GM19452 (cell line): ENCODE measurements around the gene CCDC57.
"Not testable (repeated sequence)": the region's sequence is repeated elsewhere in the genome, so short reads cannot be mapped to it uniquely, and the experiment has no call there.

Source experiments
- ATAC-seq: cut with Tn5 transposase; IDR thresholded peaks from one replicate; pipeline ENCODE4 v1.9.1; 2021; ENCODE audit not compliant: unreplicated experiment

Gene CCDC57

GRCh38 chr17:82156284-82156925 lies 56.2 kb downstream of the CCDC57 start:
- ATAC-seq, result no peak

GRCh38 chr17:82155606-82156005 lies 57.0 kb downstream of the CCDC57 start:
- ATAC-seq, result no peak

GRCh38 chr17:82154881-82155331 lies 57.7 kb downstream of the CCDC57 start:
- no peak for ATAC-seq

- ATAC-seq, result no peak
Observed at GRCh38 chr17:82153745-82154375, 58.8 kb downstream of the CCDC57 start.

- no peak for ATAC-seq
Observed at GRCh38 chr17:82153295-82153691, 59.3 kb downstream of the CCDC57 start.

- ATAC-seq, result no peak
Observed at GRCh38 chr17:82152556-82153294, 59.9 kb downstream of the CCDC57 start.

GRCh38 chr17:82152114-82152513 lies 60.5 kb downstream of the CCDC57 start:
- no peak for ATAC-seq

GRCh38 chr17:82151106-82151957 lies 61.3 kb downstream of the CCDC57 start:
- ATAC-seq, result no peak

GRCh38 chr17:82149401-82150099 lies 63.1 kb downstream of the CCDC57 start:
- ATAC-seq, result no peak

- no peak for ATAC-seq
Observed at GRCh38 chr17:82148997-82149396, 63.6 kb downstream of the CCDC57 start.

- ATAC-seq, result no peak
Observed at GRCh38 chr17:82148011-82148410, 64.6 kb downstream of the CCDC57 start.

GRCh38 chr17:82146663-82147654 lies 65.7 kb downstream of the CCDC57 start:
- ATAC-seq, result no peak

GRCh38 chr17:82145550-82146155 lies 67.0 kb downstream of the CCDC57 start:
- no peak for ATAC-seq

- ATAC-seq, result no peak
Observed at GRCh38 chr17:82143333-82143732, 69.3 kb downstream of the CCDC57 start.

GRCh38 chr17:82139961-82140360 lies 72.7 kb downstream of the CCDC57 start:
- not testable (repeated sequence) for ATAC-seq

GRCh38 chr17:82138511-82138992 lies 74.1 kb downstream of the CCDC57 start:
- ATAC-seq, result no peak

- ATAC-seq, result no peak
Observed at GRCh38 chr17:82134101-82134500, 78.5 kb downstream of the CCDC57 start.

GRCh38 chr17:82133166-82133953 lies 79.3 kb downstream of the CCDC57 start:
- not testable (repeated sequence) for ATAC-seq
